Esophagus muscularis mucosa (tissue), 4 donors: Measurements from ENCODE around the gene GLT8D2. TPM values are rescaled to one million over a fixed set of nuclear protein-coding genes. Genes with fewer than 3 reads are reported as not detected.

ENCODE experiments used
- DNase-seq: peaks from one replicate; pipeline ENCODE4 v3.0.0-alpha.2; 2017; ENCODE audit errors: extremely low spot score
- H3K27ac ChIP-seq, 4 donors: fragments of 200-600 bp; sonication (generic); replicated peaks in 1 of 4; 1 replicate in 3 of 4; 2 replicates in 1 of 4; pipeline ENCODE4 v1.5.1; 2016 to 2019; ENCODE audit warnings: mild to moderate bottlenecking in 1 of 4
- H3K27me3 ChIP-seq, 4 donors: fragments of 200-600 bp; sonication (generic); one replicate each; pipeline versions ENCODE4 v1.5.1 to v1.6.0; 2016 to 2019
- H3K36me3 ChIP-seq, 4 donors: fragments of 200-600 bp; sonication (generic); one replicate each; pipeline ENCODE4 v1.5.1; 2016 to 2019
- H3K4me1 ChIP-seq, 4 donors: fragments of 200-600 bp; sonication (generic); one replicate each; pipeline ENCODE4 v1.5.1; 2016 to 2019
- H3K4me3 ChIP-seq, 4 donors: fragments of 200-600 bp; sonication (generic); 1 replicate in 2 of 4; 2 replicates in 2 of 4; pipeline ENCODE4 v1.5.1; 2016 to 2019; ENCODE audit warnings: mild to moderate bottlenecking in 4 of 4, moderate library complexity in 1 of 4
- H3K9me3 ChIP-seq, 4 donors: fragments of 200-600 bp; sonication (generic); 1 replicate in 3 of 4; 2 replicates in 1 of 4; pipeline ENCODE4 v1.5.1; 2016 to 2019
- EP300 ChIP-seq: sonication (generic); formaldehyde crosslinking; IDR thresholded peaks from one replicate; pipeline ENCODE4 v1.6.1; 2017; ENCODE audit warnings: antibody characterized with exemption
- POLR2A ChIP-seq: fragments of 450-650 bp; IDR thresholded peaks from one replicate; pipeline ENCODE4 v1.6.1; 2017; ENCODE audit warnings: antibody characterized with exemption, moderate library complexity, mild to moderate bottlenecking, low read depth
- POLR2AphosphoS5 ChIP-seq, 2 donors: sonication (generic); formaldehyde crosslinking; IDR thresholded peaks; one replicate each; pipeline ENCODE4 v1.6.1; 2017; ENCODE audit warnings: antibody characterized with exemption in 2 of 2
- WGBS: methylation state at CpG from one replicate; pipeline ENCODE4 v1.1.5; 2018; 5-methylcytosine and 5-hydroxymethylcytosine counted together
- intact Hi-C: fragments of 100-400 bp; cut with DNase I; formaldehyde crosslinking; loops from one replicate; pipeline ENCODE4 v1.15.1; 2023
- total RNA-seq, 4 donors: library from RNA; depleted of rRNA; stranded (reverse); fragments of >200 nt; gene quantifications; one replicate each; pipeline versions ENCODE4 v1.1.0 to v1.2.1, GENCODE V29; 2016
- TF ChIP-seq, protein P1 (sequence below), 3 experiments: fragments of 200-600 bp in 2 of 3; fragments of 450-650 bp in 1 of 3; sonication (generic) in 2 of 3; IDR thresholded peaks; one replicate each; pipeline ENCODE4 v1.5.1; 2017 to 2019; ENCODE audit warnings: antibody characterized with exemption in 3 of 3, mild to moderate bottlenecking in 2 of 3, moderate library complexity in 1 of 3

Gene GLT8D2
- total RNA-seq, 4 donors from 2014 or later, result 7.1 to 13.6 (median 11.0) TPM

GRCh38 chr12:104011253-104011652, 38.7 kb downstream of the GLT8D2 start:
- peaks cover 0 to 8% (median 0%) of the 10 kb centered on the region in 4 donors for H3K4me1 ChIP-seq
- no peak for DNase-seq
- no peaks in the 10 kb centered on the region for H3K9me3 ChIP-seq
- peaks cover 0 to 23% (median 2%) of the 10 kb centered on the region in 4 donors for H3K36me3 ChIP-seq
- intact Hi-C loops, result no loop called here
- peak overlapping the region in 1 of 4 donors; percentile 51 for H3K27ac ChIP-seq
- no peaks in the 10 kb centered on the region for H3K27me3 ChIP-seq
- no peak overlapping the region for H3K4me3 ChIP-seq
- TF ChIP-seq POLR2A (no peak), POLR2AphosphoS5 (IDR thresholded peaks at IDR 0.05) (peak; percentile 24 to 43), EP300 (no peak)
- TF ChIP-seq, protein P1, sequence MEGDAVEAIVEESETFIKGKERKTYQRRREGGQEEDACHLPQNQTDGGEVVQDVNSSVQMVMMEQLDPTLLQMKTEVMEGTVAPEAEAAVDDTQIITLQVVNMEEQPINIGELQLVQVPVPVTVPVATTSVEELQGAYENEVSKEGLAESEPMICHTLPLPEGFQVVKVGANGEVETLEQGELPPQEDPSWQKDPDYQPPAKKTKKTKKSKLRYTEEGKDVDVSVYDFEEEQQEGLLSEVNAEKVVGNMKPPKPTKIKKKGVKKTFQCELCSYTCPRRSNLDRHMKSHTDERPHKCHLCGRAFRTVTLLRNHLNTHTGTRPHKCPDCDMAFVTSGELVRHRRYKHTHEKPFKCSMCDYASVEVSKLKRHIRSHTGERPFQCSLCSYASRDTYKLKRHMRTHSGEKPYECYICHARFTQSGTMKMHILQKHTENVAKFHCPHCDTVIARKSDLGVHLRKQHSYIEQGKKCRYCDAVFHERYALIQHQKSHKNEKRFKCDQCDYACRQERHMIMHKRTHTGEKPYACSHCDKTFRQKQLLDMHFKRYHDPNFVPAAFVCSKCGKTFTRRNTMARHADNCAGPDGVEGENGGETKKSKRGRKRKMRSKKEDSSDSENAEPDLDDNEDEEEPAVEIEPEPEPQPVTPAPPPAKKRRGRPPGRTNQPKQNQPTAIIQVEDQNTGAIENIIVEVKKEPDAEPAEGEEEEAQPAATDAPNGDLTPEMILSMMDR (IDR thresholded peaks at IDR 0.05), result no peak
- 67% methylated on average over 6 of the region's 6 CpGs for WGBS

- TF ChIP-seq, protein P1 (IDR thresholded peaks at IDR 0.05), result no peak
- TF ChIP-seq POLR2AphosphoS5 (IDR thresholded peaks at IDR 0.05) (no peak), POLR2A (no peak), EP300 (no peak)
- no peaks in the 10 kb centered on the region for H3K27me3 ChIP-seq
- peaks cover 0 to 8% (median 0%) of the 10 kb centered on the region in 4 donors for H3K4me1 ChIP-seq
- peaks cover 0 to 23% (median 2%) of the 10 kb centered on the region in 4 donors for H3K36me3 ChIP-seq
- 82% methylated on average over 2 of the region's 2 CpGs for WGBS
- H3K27ac ChIP-seq, result peak overlapping the region in 2 of 4 donors; percentile 35 to 51
- intact Hi-C loops, result no loop called here
- DNase-seq, result no peak
- no peaks in the 10 kb centered on the region for H3K9me3 ChIP-seq
- no peak overlapping the region for H3K4me3 ChIP-seq
Measured at GRCh38 chr12:104010606-104011169, 39.3 kb downstream of the GLT8D2 start.

- H3K4me1 ChIP-seq, result peaks cover 0 to 8% (median 0%) of the 10 kb centered on the region in 4 donors
- no peaks in the 10 kb centered on the region for H3K27me3 ChIP-seq
- H3K36me3 ChIP-seq, result peaks cover 0 to 23% (median 2%) of the 10 kb centered on the region in 4 donors
- no peak overlapping the region for H3K27ac ChIP-seq
- TF ChIP-seq POLR2A (no peak), POLR2AphosphoS5 (IDR thresholded peaks at IDR 0.05) (no peak), EP300 (no peak)
- TF ChIP-seq, protein P1 (IDR thresholded peaks at IDR 0.05), result no peak
- no peaks in the 10 kb centered on the region for H3K9me3 ChIP-seq
- H3K4me3 ChIP-seq, result no peak overlapping the region
- 94% methylated on average over 4 of the region's 4 CpGs for WGBS
- no peak for DNase-seq
- intact Hi-C loops, result no loop called here
Measured at GRCh38 chr12:104010121-104010520, 39.9 kb downstream of the GLT8D2 start.

DNA sequence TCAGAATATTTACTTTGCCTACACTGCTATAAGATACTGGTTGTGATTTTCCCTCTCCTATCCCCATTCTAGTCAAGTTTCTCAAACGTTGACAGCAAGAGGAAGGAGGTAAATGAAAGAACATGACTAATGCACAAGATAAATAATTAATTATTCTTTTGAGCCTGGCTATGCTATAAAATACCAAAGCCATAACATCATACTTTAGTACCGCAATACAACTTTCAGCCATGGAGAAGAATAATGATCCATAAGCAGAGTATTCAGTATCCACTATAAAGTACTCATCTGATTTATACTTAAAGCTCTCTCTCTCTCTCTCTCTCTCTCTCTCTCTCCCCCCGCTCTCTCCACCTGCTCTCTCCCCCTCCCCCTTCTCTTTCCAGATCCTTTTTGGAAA, 43.1 kb downstream of the GLT8D2 start:
- TF ChIP-seq, protein P1 (IDR thresholded peaks at IDR 0.05), result no peak
- TF ChIP-seq POLR2AphosphoS5 (IDR thresholded peaks at IDR 0.05) (no peak), EP300 (no peak), POLR2A (no peak)
- H3K4me1 ChIP-seq, result peaks cover 0 to 8% (median 0%) of the 10 kb centered on the region in 4 donors
- H3K9me3 ChIP-seq, result no peaks in the 10 kb centered on the region
- peaks cover 0 to 6% (median 0%) of the 10 kb centered on the region in 4 donors for H3K36me3 ChIP-seq
- WGBS, result 39% methylated on average over 3 of the region's 3 CpGs
- intact Hi-C loops, result no loop called here
- DNase-seq, result no peak
- H3K4me3 ChIP-seq, result no peak overlapping the region
- no peaks in the 10 kb centered on the region for H3K27me3 ChIP-seq
- H3K27ac ChIP-seq, result no peak overlapping the region

GRCh38 chr12:104003596-104003995, 46.4 kb downstream of the GLT8D2 start:
- no peak overlapping the region for H3K4me3 ChIP-seq
- H3K9me3 ChIP-seq, result no peaks in the 10 kb centered on the region
- H3K27me3 ChIP-seq, result no peaks in the 10 kb centered on the region
- TF ChIP-seq, protein P1 (IDR thresholded peaks at IDR 0.05), result no peak
- no peak for TF ChIP-seq EP300
- no peak for TF ChIP-seq POLR2AphosphoS5 (IDR thresholded peaks at IDR 0.05)
- TF ChIP-seq POLR2A, result no peak
- no peaks in the 10 kb centered on the region for H3K4me1 ChIP-seq
- DNase-seq, result no peak
- H3K36me3 ChIP-seq, result peaks cover 0 to 6% (median 0%) of the 10 kb centered on the region in 4 donors
- H3K27ac ChIP-seq, result no peak overlapping the region
- 77% methylated on average over 2 of the region's 2 CpGs for WGBS
- intact Hi-C loops, result no loop called here
